ENCODE results near the gene ZBTB2.

The ZBTB2 gene

GRCh38 chr6:151403919-151404308 lies 12.6 kb upstream of the ZBTB2 start:
- DNase-seq (ENCODE audit: low read depth, low spot score): no peak
- TF ChIP-seq YY1 (IDR thresholded peaks at IDR 0.05; ENCODE audit: insufficient read depth, insufficient read length) (no peak), SUZ12 (IDR thresholded peaks at IDR 0.05; ENCODE audit: extremely low read depth, insufficient read depth, insufficient read length) (no peak), ZNF274 (IDR thresholded peaks at IDR 0.05; ENCODE audit: low read depth, low read length) (no peak)
- Histone ChIP-seq H3K9me3 (ENCODE audit: insufficient read depth, low read length) (no peaks in the 10 kb centered on the region), H3K9ac (ENCODE audit: insufficient read length, low read depth) (no peak overlapping the region), H3K4me3 (ENCODE audit: insufficient read length, low read depth) (no peak overlapping the region), H3K4me1 (ENCODE audit: insufficient read depth, insufficient read length) (no peaks in the 10 kb centered on the region), H3K36me3 (ENCODE audit: insufficient read depth, insufficient read length, low read length) (peaks cover 46% of the 10 kb centered on the region), H3K27me3 (ENCODE audit: insufficient read depth, insufficient read length) (no peaks in the 10 kb centered on the region)

- H3K36me3 ChIP-seq (ENCODE audit: insufficient read depth, insufficient read length, low read length): peaks cover 51% of the 10 kb centered on the region
- no peaks in the 10 kb centered on the region for H3K4me1 ChIP-seq (ENCODE audit: insufficient read depth, insufficient read length)
- no peak for DNase-seq (ENCODE audit: low read depth, low spot score)
- TF ChIP-seq ZNF274 (IDR thresholded peaks at IDR 0.05; ENCODE audit: low read depth, low read length) (no peak), YY1 (IDR thresholded peaks at IDR 0.05; ENCODE audit: insufficient read depth, insufficient read length) (no peak), SUZ12 (IDR thresholded peaks at IDR 0.05; ENCODE audit: extremely low read depth, insufficient read depth, insufficient read length) (no peak)
- no peaks in the 10 kb centered on the region for H3K27me3 ChIP-seq (ENCODE audit: insufficient read depth, insufficient read length)
- no peak overlapping the region for H3K9ac ChIP-seq (ENCODE audit: insufficient read length, low read depth)
- H3K4me3 ChIP-seq (ENCODE audit: insufficient read length, low read depth): no peak overlapping the region
- H3K9me3 ChIP-seq (ENCODE audit: insufficient read depth, low read length): no peaks in the 10 kb centered on the region
Observed at GRCh38 chr6:151402228-151402627, 10.9 kb upstream of the ZBTB2 start.

GRCh38 chr6:151400473-151400872 lies 9.1 kb upstream of the ZBTB2 start:
- Histone ChIP-seq H3K9me3 (ENCODE audit: insufficient read depth, low read length) (no peaks in the 10 kb centered on the region), H3K36me3 (ENCODE audit: insufficient read depth, insufficient read length, low read length) (peaks cover 47% of the 10 kb centered on the region), H3K4me3 (ENCODE audit: insufficient read length, low read depth) (no peak overlapping the region), H3K4me1 (ENCODE audit: insufficient read depth, insufficient read length) (no peaks in the 10 kb centered on the region), H3K27me3 (ENCODE audit: insufficient read depth, insufficient read length) (no peaks in the 10 kb centered on the region), H3K9ac (ENCODE audit: insufficient read length, low read depth) (no peak overlapping the region)
- TF ChIP-seq ZNF274 (IDR thresholded peaks at IDR 0.05; ENCODE audit: low read depth, low read length): no peak
- TF ChIP-seq YY1 (IDR thresholded peaks at IDR 0.05; ENCODE audit: insufficient read depth, insufficient read length): no peak
- TF ChIP-seq SUZ12 (IDR thresholded peaks at IDR 0.05; ENCODE audit: extremely low read depth, insufficient read depth, insufficient read length): no peak
- no peak for DNase-seq (ENCODE audit: low read depth, low spot score)

- Histone ChIP-seq H3K9me3 (ENCODE audit: insufficient read depth, low read length) (no peaks in the 10 kb centered on the region), H3K9ac (ENCODE audit: insufficient read length, low read depth) (no peak overlapping the region), H3K4me3 (ENCODE audit: insufficient read length, low read depth) (no peak overlapping the region), H3K4me1 (ENCODE audit: insufficient read depth, insufficient read length) (no peaks in the 10 kb centered on the region), H3K27me3 (ENCODE audit: insufficient read depth, insufficient read length) (no peaks in the 10 kb centered on the region), H3K36me3 (ENCODE audit: insufficient read depth, insufficient read length, low read length) (peaks cover 41% of the 10 kb centered on the region)
- TF ChIP-seq ZNF274 (IDR thresholded peaks at IDR 0.05; ENCODE audit: low read depth, low read length): no peak
- no peak for TF ChIP-seq YY1 (IDR thresholded peaks at IDR 0.05; ENCODE audit: insufficient read depth, insufficient read length)
- DNase-seq (ENCODE audit: low read depth, low spot score): no peak
Observed at GRCh38 chr6:151399679-151400078, 8.3 kb upstream of the ZBTB2 start.

GRCh38 chr6:151393410-151393809 lies 2.1 kb upstream of the ZBTB2 start:
- TF ChIP-seq SUZ12 (IDR thresholded peaks at IDR 0.05; ENCODE audit: extremely low read depth, insufficient read depth, insufficient read length): no peak
- no peak for TF ChIP-seq ZNF274 (IDR thresholded peaks at IDR 0.05; ENCODE audit: low read depth, low read length)
- TF ChIP-seq YY1 (IDR thresholded peaks at IDR 0.05; ENCODE audit: insufficient read depth, insufficient read length): no peak
- H3K27me3 ChIP-seq (ENCODE audit: insufficient read depth, insufficient read length): no peaks in the 10 kb centered on the region
- H3K9me3 ChIP-seq (ENCODE audit: insufficient read depth, low read length): no peaks in the 10 kb centered on the region
- no peak for DNase-seq (ENCODE audit: low read depth, low spot score)
- H3K36me3 ChIP-seq (ENCODE audit: insufficient read depth, insufficient read length, low read length): peaks cover 22% of the 10 kb centered on the region
- no peak overlapping the region for H3K9ac ChIP-seq (ENCODE audit: insufficient read length, low read depth)
- H3K4me1 ChIP-seq (ENCODE audit: insufficient read depth, insufficient read length): no peaks in the 10 kb centered on the region
- no peak overlapping the region for H3K4me3 ChIP-seq (ENCODE audit: insufficient read length, low read depth)

- Histone ChIP-seq H3K4me1 (ENCODE audit: insufficient read depth, insufficient read length) (no peaks in the 10 kb centered on the region), H3K9ac (ENCODE audit: insufficient read length, low read depth) (peak overlapping the region; percentile 78), H3K36me3 (ENCODE audit: insufficient read depth, insufficient read length, low read length) (peaks cover 22% of the 10 kb centered on the region), H3K27me3 (ENCODE audit: insufficient read depth, insufficient read length) (no peaks in the 10 kb centered on the region), H3K9me3 (ENCODE audit: insufficient read depth, low read length) (no peaks in the 10 kb centered on the region), H3K4me3 (ENCODE audit: insufficient read length, low read depth) (peak overlapping the region; percentile 66)
- DNase-seq (ENCODE audit: low read depth, low spot score): no peak
- no peak for TF ChIP-seq YY1 (IDR thresholded peaks at IDR 0.05; ENCODE audit: insufficient read depth, insufficient read length)
- no peak for TF ChIP-seq ZNF274 (IDR thresholded peaks at IDR 0.05; ENCODE audit: low read depth, low read length)
- no peak for TF ChIP-seq SUZ12 (IDR thresholded peaks at IDR 0.05; ENCODE audit: extremely low read depth, insufficient read depth, insufficient read length)
Observed at GRCh38 chr6:151392427-151392826, 1.1 kb upstream of the ZBTB2 start.

GRCh38 chr6:151390851-151391470 lies 398 bp downstream of the ZBTB2 start:
- Histone ChIP-seq H3K4me3 (ENCODE audit: insufficient read length, low read depth) (peak overlapping the region; percentile 71), H3K27me3 (ENCODE audit: insufficient read depth, insufficient read length) (no peaks in the 10 kb centered on the region), H3K4me1 (ENCODE audit: insufficient read depth, insufficient read length) (no peaks in the 10 kb centered on the region), H3K9me3 (ENCODE audit: insufficient read depth, low read length) (no peaks in the 10 kb centered on the region), H3K36me3 (ENCODE audit: insufficient read depth, insufficient read length, low read length) (peaks cover 22% of the 10 kb centered on the region), H3K9ac (ENCODE audit: insufficient read length, low read depth) (peak overlapping the region; percentile 92)
- DNase-seq (ENCODE audit: low read depth, low spot score): no peak
- TF ChIP-seq YY1 (IDR thresholded peaks at IDR 0.05; ENCODE audit: insufficient read depth, insufficient read length): no peak
- no peak for TF ChIP-seq SUZ12 (IDR thresholded peaks at IDR 0.05; ENCODE audit: extremely low read depth, insufficient read depth, insufficient read length)
